ENCODE measurements around the gene BEST1.

Gene BEST1

GRCh38 chr11:61916737-61917333, 33.3 kb upstream of the BEST1 start:
- no peak for DNase-seq

GRCh38 chr11:61917334-61918109, 32.6 kb upstream of the BEST1 start, which contains the start of gene RAB3IL1:
RAB3IL1 (minus strand) TSS chr11:61917566; CDS start chr11:61917367, 199 bp downstream.
- DNase-seq, result no peak

GRCh38 chr11:61918251-61918937, 31.8 kb upstream of the BEST1 start:
- no peak for DNase-seq

GRCh38 chr11:61918938-61919704, 31.0 kb upstream of the BEST1 start:
- DNase-seq, result no peak

- DNase-seq, result no peak
These were observed 30.2 kb upstream of the BEST1 start for GRCh38 chr11:61919705-61920631.

DNA sequence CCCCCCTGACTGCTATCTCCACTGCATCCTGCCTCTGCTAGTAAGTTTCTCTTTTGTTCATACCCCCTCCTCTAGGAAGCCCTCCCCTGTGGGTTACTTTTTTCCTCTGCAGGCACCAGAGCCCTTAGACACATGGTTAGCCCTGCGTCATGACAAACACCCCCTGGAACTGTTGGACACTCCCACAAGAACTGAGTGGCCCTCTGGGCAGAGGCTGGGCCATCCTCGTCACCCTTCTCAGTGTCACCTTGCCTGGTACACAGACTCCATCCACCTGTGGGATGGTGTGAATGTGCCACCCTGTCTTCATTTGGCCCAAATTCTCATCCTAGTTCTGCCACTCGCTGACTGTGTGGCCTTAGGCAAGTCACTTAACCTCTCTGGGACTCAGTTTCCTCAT, 28.7 kb upstream of the BEST1 start:
- DNase-seq, result no peak

DNA sequence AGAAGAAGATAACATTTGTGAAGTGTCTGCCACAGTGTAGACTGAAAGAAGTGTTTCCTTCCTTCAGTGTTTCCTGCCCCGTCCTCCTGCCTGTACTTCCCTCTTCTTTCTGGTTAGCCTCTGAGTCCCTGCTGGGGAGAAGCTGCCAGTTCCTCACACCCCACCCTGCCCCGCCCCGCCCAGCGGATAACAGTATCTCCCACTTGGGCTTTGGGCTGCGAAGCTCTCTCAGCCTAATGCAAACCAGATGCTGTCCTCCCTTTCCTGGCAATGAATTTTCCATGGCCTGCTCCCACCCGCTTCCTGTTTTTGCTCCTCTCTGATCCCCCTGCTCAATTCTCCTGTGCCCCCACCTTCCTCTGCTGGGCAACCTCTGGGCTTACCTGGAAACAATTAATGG, 27.6 kb upstream of the BEST1 start:
- DNase-seq, result no peak

DNA sequence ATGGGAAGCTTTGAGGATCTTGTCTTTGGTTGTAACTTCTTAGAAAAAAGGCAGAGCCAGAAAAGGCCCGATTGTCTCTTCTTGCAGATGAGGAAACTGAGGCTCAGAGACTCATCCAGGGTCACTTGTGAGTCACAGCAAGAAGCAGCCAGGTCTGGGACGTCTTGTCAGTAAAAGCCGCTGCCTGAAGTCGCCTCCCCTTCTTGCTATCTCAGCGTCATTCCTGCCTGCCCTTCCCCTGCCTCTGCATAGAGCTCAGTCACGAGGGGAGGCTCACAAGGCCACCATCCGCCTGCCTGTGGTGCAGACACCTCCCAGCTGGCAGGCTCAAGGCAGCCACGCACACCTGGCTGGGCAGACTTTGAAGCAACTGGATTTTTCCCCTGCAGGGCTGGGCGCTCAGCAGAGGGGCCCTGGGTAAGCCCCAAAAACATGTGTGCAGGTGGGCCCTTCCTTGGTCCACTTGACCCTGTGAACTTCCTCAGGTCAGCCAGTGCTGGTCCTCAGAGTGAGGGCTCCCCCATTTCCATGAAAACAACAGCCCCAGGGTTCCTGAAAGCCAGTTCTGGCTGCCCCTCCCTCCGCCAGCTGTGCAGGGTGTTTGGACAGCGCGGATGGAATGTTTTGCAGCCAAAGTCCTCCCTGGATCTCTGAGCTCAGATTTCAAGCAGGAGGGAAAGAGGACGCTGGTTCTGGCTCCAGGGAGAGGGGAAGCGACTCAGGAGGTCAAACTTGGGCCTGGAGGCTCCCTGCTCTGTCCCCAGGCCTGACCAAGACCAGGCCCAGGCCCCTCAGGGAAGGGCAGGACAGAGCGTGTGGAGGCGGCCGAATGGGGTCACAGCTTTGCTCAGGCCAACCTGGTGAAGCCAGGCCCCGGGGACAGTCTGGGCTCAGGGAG, 26.7 kb upstream of the BEST1 start:
- no peak for DNase-seq

- no peak for DNase-seq
These were observed 26.1 kb upstream of the BEST1 start for GRCh38 chr11:61924064-61924455.

GRCh38 chr11:61925736-61926135, 24.4 kb upstream of the BEST1 start:
- DNase-seq, result no peak

DNA sequence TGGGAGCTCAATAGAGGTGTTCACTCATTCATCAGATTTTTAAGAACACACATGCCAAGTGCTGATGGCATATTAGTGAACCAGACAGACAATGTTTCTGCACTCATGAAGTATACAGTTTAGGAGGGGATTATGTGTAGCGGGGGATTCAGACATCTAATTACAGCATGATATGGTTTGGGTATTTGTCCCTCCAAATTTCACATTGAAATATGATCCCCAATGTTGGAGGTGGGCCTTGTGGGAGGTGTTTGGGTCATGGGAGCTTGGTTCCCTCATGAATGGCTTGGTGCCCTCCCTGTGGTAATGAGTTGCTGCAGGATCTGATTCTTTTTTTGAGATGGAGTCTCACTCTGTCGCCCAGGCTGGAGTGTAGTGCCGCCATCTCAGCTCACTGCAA, 23.9 kb upstream of the BEST1 start:
- no peak for DNase-seq

- DNase-seq, result no peak
These were observed 22.6 kb upstream of the BEST1 start for GRCh38 chr11:61927501-61927900.

GRCh38 chr11:61928606-61929005, 21.5 kb upstream of the BEST1 start:
- no peak for DNase-seq

GRCh38 chr11:61930933-61931332, 19.2 kb upstream of the BEST1 start:
- DNase-seq, result no peak

- no peak for DNase-seq
These were observed 14.3 kb upstream of the BEST1 start for GRCh38 chr11:61935861-61936260.

DNA sequence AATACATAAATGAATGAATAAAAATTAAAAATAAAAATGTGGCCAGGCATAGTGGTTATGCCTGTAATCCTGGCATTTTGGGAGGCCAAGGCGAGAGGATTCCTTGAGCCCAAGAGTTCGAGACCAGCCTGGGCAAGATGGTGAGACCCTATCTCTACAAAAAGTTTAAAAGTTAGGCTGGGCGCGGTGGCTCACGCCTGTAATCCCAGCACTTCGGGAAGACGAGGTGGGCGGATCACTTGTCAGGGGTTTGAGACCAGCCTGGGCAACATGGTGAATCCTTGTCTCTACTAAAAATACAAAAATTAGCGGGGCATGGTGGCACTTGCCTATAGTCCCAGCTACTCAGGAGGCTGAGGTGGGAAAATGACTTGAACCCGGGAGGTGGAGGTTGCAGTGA, 9.7 kb upstream of the BEST1 start:
- no peak for DNase-seq

GRCh38 chr11:61945191-61945590, 5.0 kb upstream of the BEST1 start:
- no peak for DNase-seq

- no peak for DNase-seq
These were observed 3.3 kb upstream of the BEST1 start for GRCh38 chr11:61946894-61947293.

DNA sequence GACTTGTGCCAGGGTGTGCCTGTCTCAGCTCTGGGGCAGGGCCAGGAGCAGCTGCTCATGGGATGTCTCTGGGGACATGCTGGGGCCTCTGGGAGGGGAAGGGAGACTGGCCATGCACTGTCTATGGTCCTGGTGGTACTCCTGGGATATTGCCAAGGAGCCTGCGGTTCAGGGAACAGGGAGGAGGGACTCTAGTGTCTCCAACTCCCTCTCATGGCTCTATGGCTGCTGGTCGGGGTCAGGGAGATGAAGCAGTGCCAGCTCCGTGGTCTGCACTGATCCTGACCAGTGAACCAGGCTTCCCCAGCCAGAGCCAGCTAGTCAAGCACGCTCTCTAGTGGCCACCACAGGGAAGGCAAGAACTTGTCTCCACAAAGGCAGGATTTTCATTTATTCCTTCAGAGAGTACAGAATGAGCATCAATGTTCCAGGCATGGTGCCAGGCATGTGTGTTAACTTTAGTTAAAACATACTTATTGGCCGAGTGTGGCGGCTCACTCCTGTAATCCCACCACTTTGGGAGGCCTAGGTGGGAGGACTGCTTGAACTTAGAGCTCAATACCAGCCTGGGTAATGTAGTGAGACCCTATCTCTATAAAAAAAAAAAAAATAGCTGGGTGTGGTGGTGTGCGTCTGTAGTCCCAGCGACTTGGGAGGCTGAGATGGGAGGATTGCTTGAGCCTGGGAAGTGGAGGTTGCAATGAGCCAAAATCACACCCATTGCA, 2.5 kb upstream of the BEST1 start:
- peak; percentile 59 for DNase-seq

GRCh38 chr11:61948505-61948904, 1.6 kb upstream of the BEST1 start:
- no peak for DNase-seq

Measured in activated gamma-delta T cell treated with Interleukin-2 at 50 U/mL for 16 hours (primary cell).